H1 (cell line): Measurements from ENCODE around the gene DCAF6. TPM values are rescaled to one million over a fixed set of nuclear protein-coding genes. Genes with fewer than 3 reads are reported as not detected.

Source experiments
- ATF2 ChIP-seq: IDR thresholded peaks from 2 replicates; pipeline ENCODE4 v1.6.1; 2012; ENCODE audit warnings: low read length, inconsistent platforms
- CREB1 ChIP-seq: IDR thresholded peaks from 2 replicates; pipeline ENCODE4 v1.6.1; 2012; ENCODE audit warnings: inconsistent platforms
- SAP30 ChIP-seq: fragments of 300-600 bp; sonication (generic); IDR thresholded peaks from 2 replicates; pipeline ENCODE4 v1.7.1; 2012; ENCODE audit warnings: low read length, moderate library complexity, mild to moderate bottlenecking, inconsistent platforms; ENCODE audit not compliant: insufficient read depth, insufficient replicate concordance
- SRF ChIP-seq: IDR thresholded peaks from 2 replicates; pipeline ENCODE4 v1.6.1; 2011; ENCODE audit warnings: mild to moderate bottlenecking, low read depth, low read length, moderate library complexity
- polyA plus RNA-seq, 7 experiments: library from polyadenylated mRNA; depleted of rRNA in 3 of 7; stranded (reverse) in 5 of 7; unstranded in 2 of 7; fragments of >200 nt in 5 of 7; fragments of 200-250 nt in 2 of 7; gene quantifications; 1 replicate in 5 of 7; 2 replicates in 1 of 7; 4 replicates in 1 of 7; pipeline versions ENCODE4 v1.2.1 to v1.2.3, GENCODE V29; 2011 to 2013; ENCODE audit warnings: missing spikeins in 2 of 7, mixed read lengths in 2 of 7
- total RNA-seq: library from RNA; stranded (reverse); fragmentation: NEBNext Ultra II Directional; extraction: Animal tissue kit (Norgen Biotek cat#: 25700); gene quantifications from 2 replicates; pipeline ENCODE4 v1.2.1, GENCODE V29; 2021

Gene DCAF6
- total and polyA plus RNA-seq, 2 of the 8 experiments (the other 6 are each of a cell fraction or from before 2014, with no cell fraction given), result 12.3 to 17.4 TPM

- TF ChIP-seq SRF, result no peak
- no peak for TF ChIP-seq CREB1
- no peak for TF ChIP-seq SAP30
- no peak for TF ChIP-seq ATF2
These were observed 63.4 kb downstream of the DCAF6 start (continued) for GRCh38 chr1:167999877-168000276.
